Neural crest cell (in vitro differentiated cells): Measurements from ENCODE around the gene CTU1. TPM values are rescaled to one million over a fixed set of nuclear protein-coding genes. Genes with fewer than 3 reads are reported as not detected.

ENCODE experiments used
- DNase-seq: peaks from one replicate; pipeline ENCODE4 v3.0.0; 2021; ENCODE audit warnings: low read depth, mixed read lengths, low spot score
- H3K27ac Mint-ChIP-seq: one replicate; pipeline ENCODE4 v1.8.0; 2021; ENCODE audit warnings: mild to moderate bottlenecking, mixed read lengths; ENCODE audit not compliant: unreplicated experiment
- H3K27me3 Mint-ChIP-seq: 2 replicates; pipeline ENCODE4 v1.8.0; 2021; ENCODE audit warnings: low read depth, mild to moderate bottlenecking, mixed read lengths
- H3K36me3 Mint-ChIP-seq: 2 replicates; pipeline ENCODE4 v1.8.0; 2021; ENCODE audit warnings: low read depth, mild to moderate bottlenecking, mixed read lengths
- H3K4me1 Mint-ChIP-seq: 2 replicates; pipeline ENCODE4 v1.8.0; 2021; ENCODE audit warnings: mixed read lengths
- H3K4me3 Mint-ChIP-seq: one replicate; pipeline ENCODE4 v1.8.0; 2021; ENCODE audit warnings: mild to moderate bottlenecking, mixed read lengths
- H3K9me3 Mint-ChIP-seq: 2 replicates; pipeline ENCODE4 v1.8.0; 2021; ENCODE audit warnings: mixed read lengths
- total RNA-seq: library from RNA; stranded (reverse); gene quantifications from 2 replicates; pipeline ENCODE4 v1.2.1, GENCODE V29; 2021
- TF ChIP-seq, protein P1 (sequence below): fragments of 200-600 bp; sonication (generic); conservative IDR thresholded peaks from 2 replicates; pipeline ENCODE4 v1.5.0; 2021; ENCODE audit warnings: antibody characterized with exemption, mild to moderate bottlenecking

The CTU1 gene
- total RNA-seq, 1 donor from 2014 or later = 8.4 TPM

DNA sequence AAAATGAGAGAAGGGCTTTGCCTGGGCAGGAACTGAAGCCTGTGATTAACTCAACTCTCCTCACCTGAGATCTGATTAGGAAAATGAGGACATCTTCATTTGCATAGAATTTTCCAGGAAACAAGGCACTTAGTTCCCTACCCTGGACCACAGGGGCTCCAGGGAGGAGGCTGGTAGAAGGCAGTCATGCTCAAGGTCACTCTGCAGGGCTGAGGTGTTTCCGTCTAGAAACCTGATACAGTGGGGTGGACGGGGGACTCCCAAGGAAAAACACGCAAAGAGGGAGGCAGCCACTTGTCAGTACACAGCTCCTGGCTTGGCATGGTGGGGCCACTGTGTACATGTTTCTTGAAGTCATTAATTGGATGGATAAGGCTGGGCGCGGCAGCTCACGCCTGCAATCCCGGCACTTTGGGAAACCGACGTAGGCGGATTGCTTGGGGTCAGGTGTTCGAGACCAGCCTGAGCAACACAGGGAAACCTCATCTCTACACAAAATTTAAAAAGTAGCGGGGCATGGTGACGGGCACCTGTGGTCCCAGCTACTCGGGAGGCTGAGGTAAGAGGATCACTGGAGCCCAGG is 31.5 kb downstream of the CTU1 start:
- Mint-ChIP-seq H3K4me1 (no peaks in the 10 kb centered on the region), H3K4me3 (no peak overlapping the region), H3K9me3 (no peaks in the 10 kb centered on the region), H3K36me3 (no peaks in the 10 kb centered on the region), H3K27ac (no peak overlapping the region), H3K27me3 (peaks cover 15% of the 10 kb centered on the region)
- TF ChIP-seq, protein P1, sequence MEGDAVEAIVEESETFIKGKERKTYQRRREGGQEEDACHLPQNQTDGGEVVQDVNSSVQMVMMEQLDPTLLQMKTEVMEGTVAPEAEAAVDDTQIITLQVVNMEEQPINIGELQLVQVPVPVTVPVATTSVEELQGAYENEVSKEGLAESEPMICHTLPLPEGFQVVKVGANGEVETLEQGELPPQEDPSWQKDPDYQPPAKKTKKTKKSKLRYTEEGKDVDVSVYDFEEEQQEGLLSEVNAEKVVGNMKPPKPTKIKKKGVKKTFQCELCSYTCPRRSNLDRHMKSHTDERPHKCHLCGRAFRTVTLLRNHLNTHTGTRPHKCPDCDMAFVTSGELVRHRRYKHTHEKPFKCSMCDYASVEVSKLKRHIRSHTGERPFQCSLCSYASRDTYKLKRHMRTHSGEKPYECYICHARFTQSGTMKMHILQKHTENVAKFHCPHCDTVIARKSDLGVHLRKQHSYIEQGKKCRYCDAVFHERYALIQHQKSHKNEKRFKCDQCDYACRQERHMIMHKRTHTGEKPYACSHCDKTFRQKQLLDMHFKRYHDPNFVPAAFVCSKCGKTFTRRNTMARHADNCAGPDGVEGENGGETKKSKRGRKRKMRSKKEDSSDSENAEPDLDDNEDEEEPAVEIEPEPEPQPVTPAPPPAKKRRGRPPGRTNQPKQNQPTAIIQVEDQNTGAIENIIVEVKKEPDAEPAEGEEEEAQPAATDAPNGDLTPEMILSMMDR = no peak
- DNase-seq = no peak

GRCh38 chr19:51075998-51076397 is 32.2 kb downstream of the CTU1 start:
- H3K27ac Mint-ChIP-seq = no peak overlapping the region
- H3K4me3 Mint-ChIP-seq = no peak overlapping the region
- no peak for DNase-seq
- H3K27me3 Mint-ChIP-seq = peaks cover 12% of the 10 kb centered on the region
- TF ChIP-seq, protein P1 = no peak
- no peaks in the 10 kb centered on the region for H3K4me1 Mint-ChIP-seq
- no peaks in the 10 kb centered on the region for H3K9me3 Mint-ChIP-seq
- no peaks in the 10 kb centered on the region for H3K36me3 Mint-ChIP-seq

DNA sequence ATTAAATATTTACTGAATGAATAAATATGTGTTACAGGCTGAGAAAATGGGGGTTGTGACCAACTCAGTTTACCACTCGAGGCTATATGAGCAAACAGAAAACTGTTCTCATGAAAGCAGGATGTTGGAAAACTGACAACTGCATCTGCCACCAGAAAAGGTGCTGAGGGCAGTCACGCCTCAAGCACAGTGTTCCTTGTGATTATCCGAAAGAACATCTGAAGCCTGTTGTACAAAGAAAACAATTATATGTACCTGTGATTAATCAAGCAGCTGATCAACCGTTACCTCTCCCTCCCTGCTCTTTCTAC is 37.2 kb downstream of the CTU1 start:
- no peak overlapping the region for H3K4me3 Mint-ChIP-seq
- DNase-seq = no peak
- no peaks in the 10 kb centered on the region for H3K4me1 Mint-ChIP-seq
- H3K27ac Mint-ChIP-seq = no peak overlapping the region
- peaks cover 8% of the 10 kb centered on the region for H3K27me3 Mint-ChIP-seq
- H3K9me3 Mint-ChIP-seq = peaks cover 4% of the 10 kb centered on the region
- H3K36me3 Mint-ChIP-seq = no peaks in the 10 kb centered on the region
- TF ChIP-seq, protein P1 = no peak

DNA sequence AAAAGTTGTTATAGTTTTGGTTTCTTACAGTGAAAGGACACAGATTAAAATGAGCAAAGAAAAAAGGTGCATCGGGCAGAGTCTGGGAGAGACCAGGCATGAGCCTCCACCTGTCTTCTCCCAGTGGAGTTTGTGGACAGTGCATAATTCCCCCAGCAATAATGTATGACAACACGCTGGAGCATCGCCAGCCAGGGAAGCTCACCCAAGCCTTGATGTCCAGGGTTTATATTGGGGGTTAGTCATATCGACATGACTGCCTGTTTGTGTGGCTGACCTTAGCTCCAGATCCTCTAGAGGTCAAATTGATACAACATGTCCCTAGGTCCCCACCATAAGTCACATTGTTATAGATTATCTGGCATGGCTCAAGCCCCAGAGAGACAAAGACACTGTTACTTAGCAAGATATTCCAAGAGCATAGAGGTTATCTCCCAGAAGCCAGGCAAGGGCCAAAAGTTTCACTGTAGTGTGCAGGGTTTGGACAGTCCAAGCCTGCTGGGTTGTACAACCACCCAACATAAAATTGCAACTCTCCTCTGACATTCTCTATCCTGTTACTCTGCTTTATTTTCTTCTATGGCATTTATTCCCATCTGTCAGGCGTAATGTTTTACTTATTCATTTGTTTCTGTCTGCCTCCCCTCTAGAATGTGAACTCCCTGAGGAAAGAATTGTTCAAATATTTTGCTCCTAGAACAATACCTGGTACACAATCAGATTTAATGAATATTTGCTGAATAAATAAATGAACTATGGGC is 37.7 kb downstream of the CTU1 start:
- no peak for DNase-seq
- Mint-ChIP-seq H3K9me3 (peaks cover 4% of the 10 kb centered on the region), H3K27me3 (peaks cover 8% of the 10 kb centered on the region), H3K36me3 (no peaks in the 10 kb centered on the region), H3K4me3 (no peak overlapping the region), H3K27ac (no peak overlapping the region), H3K4me1 (no peaks in the 10 kb centered on the region)
- TF ChIP-seq, protein P1 = no peak

- Mint-ChIP-seq H3K27me3 (peaks cover 32% of the 10 kb centered on the region), H3K9me3 (peaks cover 5% of the 10 kb centered on the region), H3K27ac (no peak overlapping the region), H3K4me1 (peaks cover 4% of the 10 kb centered on the region), H3K4me3 (no peak overlapping the region), H3K36me3 (no peaks in the 10 kb centered on the region)
- TF ChIP-seq, protein P1 = no peak
- DNase-seq = no peak
These were observed 41.6 kb downstream of the CTU1 start for GRCh38 chr19:51066393-51067186.
